ENCODE results near the gene MBP. TPM values are rescaled to one million over a fixed set of nuclear protein-coding genes. Genes with fewer than 3 reads are reported as not detected.

MBP gene
- total and polyA plus RNA-seq, 2 experiments from 2014 or later: 18.4 to 22.9 TPM

- TF ChIP-seq CTCF (conservative IDR thresholded peaks at IDR 0.05; ENCODE audit: low read depth in 2 of 2) (no peak), EZH2 (IDR thresholded peaks at IDR 0.05; ENCODE audit: low read depth, unreplicated experiment) (no peak), STAT1 (IDR thresholded peaks at IDR 0.05; ENCODE audit: unreplicated experiment) (no peak)
Observed at GRCh38 chr18:76941284-76941683, 191.3 kb downstream of the MBP start (continued).

GRCh38 chr18:76938619-76939018, 194.0 kb downstream of the MBP start:
- Histone ChIP-seq H3K36me3 (ENCODE audit: insufficient read depth) (no peaks in the 10 kb centered on the region), H3K9me2 (ENCODE audit: insufficient read depth) (no peaks in the 10 kb centered on the region), H3K4me2 (no peak overlapping the region), H3F3A (replicated peaks; ENCODE audit: low read depth) (no peaks in the 10 kb centered on the region), H3K27ac (ENCODE audit: low read depth) (no peak overlapping the region), H4K20me1 (replicated peaks; ENCODE audit: insufficient read depth) (no peaks in the 10 kb centered on the region), H3K27me3 (ENCODE audit: insufficient read depth) (no peaks in the 10 kb centered on the region), H3K79me2 (replicated peaks; ENCODE audit: insufficient read depth) (no peaks in the 10 kb centered on the region), H3K4me3 (no peak overlapping the region), H2AFZ (no peak overlapping the region), H3K4me1 (ENCODE audit: insufficient read depth) (no peaks in the 10 kb centered on the region)
- no peaks in the 10 kb centered on the region for H3K9me3 Mint-ChIP-seq
- no peak overlapping the region for H3K27ac Mint-ChIP-seq
- H3K27me3 Mint-ChIP-seq (ENCODE audit: insufficient read depth, low read depth, poor library complexity): no peaks in the 10 kb centered on the region
- no peak for ATAC-seq
- no peaks in the 10 kb centered on the region for H3K4me1 Mint-ChIP-seq
- DNase-seq (ENCODE audit: low spot score): no peak
- H3K4me3 Mint-ChIP-seq: no peak overlapping the region
- peaks cover 14% of the 10 kb centered on the region for H3K36me3 Mint-ChIP-seq (ENCODE audit: low read depth)
- TF ChIP-seq ZNF114 (CRISPR knock-in tag; IDR thresholded peaks at IDR 0.05): no peak
- no peak for TF ChIP-seq ETS1 (IDR thresholded peaks at IDR 0.05)
- TF ChIP-seq EZH2phosphoT487 (IDR thresholded peaks at IDR 0.05; ENCODE audit: unreplicated experiment): no peak
- no peak for TF ChIP-seq REST (IDR thresholded peaks at IDR 0.05; ENCODE audit: unreplicated experiment)
- TF ChIP-seq STAT1 (IDR thresholded peaks at IDR 0.05; ENCODE audit: unreplicated experiment): no peak
- TF ChIP-seq EZH2 (IDR thresholded peaks at IDR 0.05; ENCODE audit: low read depth, unreplicated experiment): no peak
- TF ChIP-seq ZNF462 (CRISPR knock-in tag; IDR thresholded peaks at IDR 0.05): no peak
- no peak for TF ChIP-seq CREB1 (CRISPR knock-in tag; IDR thresholded peaks at IDR 0.05; ENCODE audit: low read depth)
- TF ChIP-seq CTCF (conservative IDR thresholded peaks at IDR 0.05; ENCODE audit: low read depth in 2 of 2): no peak
- TF ChIP-seq JUNB (IDR thresholded peaks at IDR 0.05; ENCODE audit: unreplicated experiment): no peak

Measured in GM23338 (cell line).